Adrenal gland (tissue), 5 donors: ENCODE measurements around the gene ENTR1.

Experiments used
- POLR2A ChIP-seq, 2 donors: fragments of 450-650 bp; IDR thresholded peaks; one replicate each; pipeline ENCODE4 v1.6.1; 2017; ENCODE audit warnings: antibody characterized with exemption in 2 of 2, mild to moderate bottlenecking in 2 of 2, moderate library complexity in 1 of 2
- TF ChIP-seq, protein P1 (sequence below), 6 experiments: fragments of 450-650 bp in 4 of 6; fragments of 200-600 bp in 2 of 6; sonication (generic) in 1 of 6; IDR thresholded peaks; 1 replicate in 5 of 6; 2 replicates in 1 of 6; pipeline versions ENCODE4 v1.5.1 to v1.8.0; 2016 to 2021; ENCODE audit warnings: antibody characterized with exemption in 6 of 6, mild to moderate bottlenecking in 2 of 6, moderate library complexity in 1 of 6
- donor health status: DM: no; HTN: no; CAD: no.

DNA sequence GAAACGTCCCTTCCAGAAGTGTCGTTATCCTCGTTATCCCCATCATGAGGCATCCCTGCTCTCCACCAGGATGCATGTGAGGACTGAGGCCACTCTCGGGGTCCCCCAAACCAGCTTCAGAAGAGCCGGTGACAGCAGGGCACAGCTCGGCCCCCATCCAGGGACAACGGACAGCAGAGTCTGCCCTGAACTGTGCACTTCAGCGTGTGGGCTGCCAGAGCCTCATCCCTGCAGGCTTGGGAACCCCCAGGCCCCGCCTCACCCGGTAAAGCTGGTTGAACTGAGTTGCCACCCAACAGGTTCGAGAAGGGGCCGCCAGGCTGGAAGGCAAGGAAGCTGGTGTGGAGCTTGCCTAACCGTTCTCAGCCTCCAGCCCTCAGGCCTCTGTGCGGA is 36.2 kb downstream of the ENTR1 start:
- TF ChIP-seq, protein P1, sequence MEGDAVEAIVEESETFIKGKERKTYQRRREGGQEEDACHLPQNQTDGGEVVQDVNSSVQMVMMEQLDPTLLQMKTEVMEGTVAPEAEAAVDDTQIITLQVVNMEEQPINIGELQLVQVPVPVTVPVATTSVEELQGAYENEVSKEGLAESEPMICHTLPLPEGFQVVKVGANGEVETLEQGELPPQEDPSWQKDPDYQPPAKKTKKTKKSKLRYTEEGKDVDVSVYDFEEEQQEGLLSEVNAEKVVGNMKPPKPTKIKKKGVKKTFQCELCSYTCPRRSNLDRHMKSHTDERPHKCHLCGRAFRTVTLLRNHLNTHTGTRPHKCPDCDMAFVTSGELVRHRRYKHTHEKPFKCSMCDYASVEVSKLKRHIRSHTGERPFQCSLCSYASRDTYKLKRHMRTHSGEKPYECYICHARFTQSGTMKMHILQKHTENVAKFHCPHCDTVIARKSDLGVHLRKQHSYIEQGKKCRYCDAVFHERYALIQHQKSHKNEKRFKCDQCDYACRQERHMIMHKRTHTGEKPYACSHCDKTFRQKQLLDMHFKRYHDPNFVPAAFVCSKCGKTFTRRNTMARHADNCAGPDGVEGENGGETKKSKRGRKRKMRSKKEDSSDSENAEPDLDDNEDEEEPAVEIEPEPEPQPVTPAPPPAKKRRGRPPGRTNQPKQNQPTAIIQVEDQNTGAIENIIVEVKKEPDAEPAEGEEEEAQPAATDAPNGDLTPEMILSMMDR (IDR thresholded peaks at IDR 0.05), result no peak
- TF ChIP-seq POLR2A (IDR thresholded peaks at IDR 0.05), result no peak
